ENCODE data around the gene C11orf21. TPM values are rescaled to one million over a fixed set of nuclear protein-coding genes. Genes with fewer than 3 reads are reported as not detected.

The C11orf21 gene
- polyA plus RNA-seq, 3 donors: 10.8 to 135 (median 13.1) TPM

GRCh38 chr11:2317354-2318050 lies 15.8 kb upstream of the C11orf21 start:
- DNase-seq: no peak
- no peak overlapping the region for H3K4me3 ChIP-seq (replicated peaks in 1 of 3; ENCODE audit: low read depth in 2 of 3, low read length in 3 of 3)
- Mint-ChIP-seq H3K9me3 (peaks cover 5 to 17% (median 8%) of the 10 kb centered on the region in 7 donors), H3K27me3 (ENCODE audit: low read depth in 3 of 3) (peaks cover 15 to 34% (median 23%) of the 10 kb centered on the region in 3 donors), H3K4me3 (no peak overlapping the region), H3K36me3 (peaks cover 2 to 5% of the 10 kb centered on the region in 2 donors), H3K4me1 (no peaks in the 10 kb centered on the region), H3K27ac (peak overlapping the region in 1 of 7 donors; percentile 28)
- H3K79me2 ChIP-seq (ENCODE audit: insufficient read depth, low read length): no peaks in the 10 kb centered on the region
- H4K20me1 ChIP-seq (ENCODE audit: insufficient read depth, low read length): peaks cover 59% of the 10 kb centered on the region
- no peak overlapping the region for H3K4me2 ChIP-seq (replicated peaks; ENCODE audit: extremely low read depth, low read length, poor library complexity, severe bottlenecking)
- no peak overlapping the region for H3K27ac ChIP-seq (ENCODE audit: low read depth in 1 of 2, low read length in 2 of 2)
- intact Hi-C loops (cut with micrococcal nuclease): no loop called here
- no peak overlapping the region for H3K9ac ChIP-seq (ENCODE audit: insufficient read depth, low read length, poor library complexity, severe bottlenecking)
- H3K4me1 ChIP-seq (ENCODE audit: control insufficient read depth in 1 of 2, insufficient read depth in 2 of 2, low read length in 2 of 2): no peaks in the 10 kb centered on the region
- H3K9me3 ChIP-seq (replicated peaks in 1 of 2; ENCODE audit: control insufficient read depth in 1 of 2, insufficient read depth in 1 of 2, low read length in 2 of 2): peaks cover 0 to 4% of the 10 kb centered on the region in 2 donors
- no peak overlapping the region for H2AFZ ChIP-seq (ENCODE audit: insufficient read depth, low read depth, low read length, poor library complexity, severe bottlenecking)
- H3K27me3 ChIP-seq (ENCODE audit: control insufficient read depth in 2 of 2, insufficient read depth in 2 of 2, low read length in 2 of 2): peaks cover 0 to 21% of the 10 kb centered on the region in 2 donors
- TF ChIP-seq CTCF (IDR thresholded peaks at IDR 0.05): no peak
- WGBS (ENCODE audit: insufficient coverage): 95% methylated on average over 17 of the region's 17 CpGs
- no peaks in the 10 kb centered on the region for H3K36me3 ChIP-seq (replicated peaks in 1 of 2; ENCODE audit: control insufficient read depth in 1 of 2, insufficient read depth in 2 of 2, low read length in 2 of 2)

GRCh38 chr11:2316963-2317244 lies 15.2 kb upstream of the C11orf21 start:
- Histone ChIP-seq H3K79me2 (ENCODE audit: insufficient read depth, low read length) (no peaks in the 10 kb centered on the region), H2AFZ (ENCODE audit: insufficient read depth, low read depth, low read length, poor library complexity, severe bottlenecking) (no peak overlapping the region), H3K4me2 (replicated peaks; ENCODE audit: extremely low read depth, low read length, poor library complexity, severe bottlenecking) (no peak overlapping the region), H3K27ac (ENCODE audit: low read depth in 1 of 2, low read length in 2 of 2) (no peak overlapping the region), H3K4me3 (replicated peaks in 1 of 3; ENCODE audit: low read depth in 2 of 3, low read length in 3 of 3) (no peak overlapping the region), H4K20me1 (ENCODE audit: insufficient read depth, low read length) (peaks cover 65% of the 10 kb centered on the region), H3K4me1 (ENCODE audit: control insufficient read depth in 1 of 2, insufficient read depth in 2 of 2, low read length in 2 of 2) (no peaks in the 10 kb centered on the region), H3K9ac (ENCODE audit: insufficient read depth, low read length, poor library complexity, severe bottlenecking) (no peak overlapping the region), H3K36me3 (replicated peaks in 1 of 2; ENCODE audit: control insufficient read depth in 1 of 2, insufficient read depth in 2 of 2, low read length in 2 of 2) (no peaks in the 10 kb centered on the region), H3K27me3 (ENCODE audit: control insufficient read depth in 2 of 2, insufficient read depth in 2 of 2, low read length in 2 of 2) (peaks cover 0 to 19% of the 10 kb centered on the region in 2 donors), H3K9me3 (replicated peaks in 1 of 2; ENCODE audit: control insufficient read depth in 1 of 2, insufficient read depth in 1 of 2, low read length in 2 of 2) (peaks cover 0 to 4% of the 10 kb centered on the region in 2 donors)
- Mint-ChIP-seq H3K4me1 (no peaks in the 10 kb centered on the region), H3K9me3 (peaks cover 0 to 11% (median 5%) of the 10 kb centered on the region in 7 donors), H3K4me3 (peak overlapping the region in 1 of 2 donors; percentile 11), H3K27me3 (ENCODE audit: low read depth in 3 of 3) (peaks cover 12 to 28% (median 21%) of the 10 kb centered on the region in 3 donors), H3K27ac (no peak overlapping the region), H3K36me3 (peaks cover 2 to 5% of the 10 kb centered on the region in 2 donors)
- DNase-seq: no peak
- intact Hi-C loops (cut with micrococcal nuclease): no loop called here
- TF ChIP-seq CTCF (IDR thresholded peaks at IDR 0.05): no peak
- 81% methylated on average over 3 of the region's 3 CpGs for WGBS (ENCODE audit: insufficient coverage)

All from CD14-positive monocyte (primary cell).